Glomerular visceral epithelial cell (primary cell): Measurements from ENCODE around the gene BCAR3.
A peak's percentile ranks its signal among the peaks of the same experiment; 100 is the strongest.

Experiments used
- DNase-seq: peaks from one replicate; pipeline ENCODE4 v3.0.0-alpha.2; 2016; ENCODE audit errors: extremely low spot score

Gene BCAR3

GRCh38 chr1:93549131-93549530 is 132.5 kb downstream of the BCAR3 start:
- DNase-seq: no peak

GRCh38 chr1:93546162-93546863 is 135.3 kb downstream of the BCAR3 start:
- no peak for DNase-seq

GRCh38 chr1:93542398-93542797 is 139.2 kb downstream of the BCAR3 start:
- no peak for DNase-seq

- no peak for DNase-seq
Measured at GRCh38 chr1:93541045-93541444, 140.6 kb downstream of the BCAR3 start.

- DNase-seq: no peak
Measured at GRCh38 chr1:93537924-93538323, 143.7 kb downstream of the BCAR3 start.

- DNase-seq: no peak
Measured at GRCh38 chr1:93537396-93537795, 144.2 kb downstream of the BCAR3 start.

GRCh38 chr1:93533677-93534076 is 148.0 kb downstream of the BCAR3 start:
- DNase-seq: no peak

- no peak for DNase-seq
Measured at GRCh38 chr1:93532780-93533378, 148.8 kb downstream of the BCAR3 start.

- no peak for DNase-seq
Measured at GRCh38 chr1:93531193-93531592, 150.4 kb downstream of the BCAR3 start.

GRCh38 chr1:93528412-93528811 is 153.2 kb downstream of the BCAR3 start:
- no peak for DNase-seq

GRCh38 chr1:93526431-93526830 is 155.2 kb downstream of the BCAR3 start:
- DNase-seq: no peak

- DNase-seq: no peak
Measured at GRCh38 chr1:93525431-93525830, 156.2 kb downstream of the BCAR3 start.

- DNase-seq: no peak
Measured at GRCh38 chr1:93522721-93523120, 158.9 kb downstream of the BCAR3 start.

- DNase-seq: no peak
Measured at GRCh38 chr1:93521618-93522017, 160.0 kb downstream of the BCAR3 start.

- DNase-seq: peak; percentile 7
Measured at GRCh38 chr1:93519199-93519829, 162.3 kb downstream of the BCAR3 start.

- no peak for DNase-seq
Measured at GRCh38 chr1:93518516-93518915, 163.1 kb downstream of the BCAR3 start.

- no peak for DNase-seq
Measured at GRCh38 chr1:93516164-93516563, 165.5 kb downstream of the BCAR3 start.
